ENCODE measurements around the gene ARHGAP42. TPM values are rescaled to one million over a fixed set of nuclear protein-coding genes. Genes with fewer than 3 reads are reported as not detected.

Gene ARHGAP42
- total and polyA plus RNA-seq, 12 donors, result 2.5 to 25.0 (median 11.5) TPM

DNA sequence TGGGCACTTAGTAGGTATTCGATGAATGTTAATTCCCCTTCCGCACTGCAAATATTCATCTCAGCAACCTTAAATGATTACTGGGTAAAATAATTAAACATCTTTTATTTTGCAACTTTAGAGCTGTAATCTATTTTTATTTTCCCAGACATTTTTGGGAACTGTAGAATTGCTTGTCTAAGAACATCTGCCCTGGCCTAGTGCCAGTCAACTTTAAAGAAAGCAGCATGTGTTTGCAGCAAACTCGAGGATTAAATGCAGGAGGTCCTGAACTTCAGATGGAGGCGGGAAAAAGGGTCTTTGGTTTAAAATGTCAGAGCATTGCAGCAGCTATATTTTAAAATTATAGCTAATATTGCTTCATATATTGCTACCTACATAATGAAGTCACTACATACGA is 252.5 kb downstream of the ARHGAP42 start:
- Histone ChIP-seq H3K27me3 (no peaks in the 10 kb centered on the region), H3K4me1 (replicated peaks in 1 of 2) (peaks cover 0 to 4% of the 10 kb centered on the region in 2 donors), H3K9me3 (replicated peaks in 1 of 3) (no peaks in the 10 kb centered on the region), H3K36me3 (replicated peaks in 1 of 2) (no peaks in the 10 kb centered on the region), H3K4me3 (no peak overlapping the region), H3K27ac (no peak overlapping the region)
- WGBS, 4 donors, result 50 to 76% (median 63%) methylated on average over 5 of the region's 5 CpGs
- intact Hi-C loops (cut with DNase I), result loop anchor here in 1 of 2 donors (10.0 kb wide), 1 partner anchor 365 kb away; no protein-coding TSS in a partner anchor
- no peak for DNase-seq
- no peak for TF ChIP-seq POLR2A (IDR thresholded peaks at IDR 0.05)
- TF ChIP-seq, protein P1, sequence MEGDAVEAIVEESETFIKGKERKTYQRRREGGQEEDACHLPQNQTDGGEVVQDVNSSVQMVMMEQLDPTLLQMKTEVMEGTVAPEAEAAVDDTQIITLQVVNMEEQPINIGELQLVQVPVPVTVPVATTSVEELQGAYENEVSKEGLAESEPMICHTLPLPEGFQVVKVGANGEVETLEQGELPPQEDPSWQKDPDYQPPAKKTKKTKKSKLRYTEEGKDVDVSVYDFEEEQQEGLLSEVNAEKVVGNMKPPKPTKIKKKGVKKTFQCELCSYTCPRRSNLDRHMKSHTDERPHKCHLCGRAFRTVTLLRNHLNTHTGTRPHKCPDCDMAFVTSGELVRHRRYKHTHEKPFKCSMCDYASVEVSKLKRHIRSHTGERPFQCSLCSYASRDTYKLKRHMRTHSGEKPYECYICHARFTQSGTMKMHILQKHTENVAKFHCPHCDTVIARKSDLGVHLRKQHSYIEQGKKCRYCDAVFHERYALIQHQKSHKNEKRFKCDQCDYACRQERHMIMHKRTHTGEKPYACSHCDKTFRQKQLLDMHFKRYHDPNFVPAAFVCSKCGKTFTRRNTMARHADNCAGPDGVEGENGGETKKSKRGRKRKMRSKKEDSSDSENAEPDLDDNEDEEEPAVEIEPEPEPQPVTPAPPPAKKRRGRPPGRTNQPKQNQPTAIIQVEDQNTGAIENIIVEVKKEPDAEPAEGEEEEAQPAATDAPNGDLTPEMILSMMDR (IDR thresholded peaks at IDR 0.05), result no peak

DNA sequence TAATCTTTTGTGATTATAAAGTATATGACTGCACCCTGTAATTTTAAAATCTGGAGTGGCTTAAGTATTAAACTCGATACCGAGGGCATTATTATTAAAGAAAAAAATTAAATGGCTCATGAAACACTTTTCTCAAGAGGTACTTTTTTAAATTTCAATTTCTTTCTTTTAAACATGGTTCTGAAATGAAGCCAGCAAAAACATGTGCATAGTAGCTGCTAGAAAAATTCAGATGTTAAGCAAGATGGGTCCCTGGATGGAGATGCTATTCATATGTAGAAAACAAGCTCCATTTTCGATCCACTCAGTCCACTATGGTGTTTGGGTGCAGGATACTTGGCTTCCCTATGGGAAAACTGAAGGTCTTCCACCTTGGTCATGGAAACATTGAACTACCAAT is 253.0 kb downstream of the ARHGAP42 start:
- Histone ChIP-seq H3K27me3 (no peaks in the 10 kb centered on the region), H3K27ac (no peak overlapping the region), H3K4me3 (no peak overlapping the region), H3K4me1 (replicated peaks in 1 of 2) (peaks cover 0 to 4% of the 10 kb centered on the region in 2 donors), H3K36me3 (replicated peaks in 1 of 2) (no peaks in the 10 kb centered on the region), H3K9me3 (replicated peaks in 1 of 3) (no peaks in the 10 kb centered on the region)
- no peak for TF ChIP-seq POLR2A (IDR thresholded peaks at IDR 0.05)
- TF ChIP-seq, protein P1 (IDR thresholded peaks at IDR 0.05), result no peak
- DNase-seq, result no peak
- WGBS, 4 donors, result 92 to 98% (median 95%) methylated on average over 3 of the region's 3 CpGs
- intact Hi-C loops (cut with DNase I), result no loop called here

DNA sequence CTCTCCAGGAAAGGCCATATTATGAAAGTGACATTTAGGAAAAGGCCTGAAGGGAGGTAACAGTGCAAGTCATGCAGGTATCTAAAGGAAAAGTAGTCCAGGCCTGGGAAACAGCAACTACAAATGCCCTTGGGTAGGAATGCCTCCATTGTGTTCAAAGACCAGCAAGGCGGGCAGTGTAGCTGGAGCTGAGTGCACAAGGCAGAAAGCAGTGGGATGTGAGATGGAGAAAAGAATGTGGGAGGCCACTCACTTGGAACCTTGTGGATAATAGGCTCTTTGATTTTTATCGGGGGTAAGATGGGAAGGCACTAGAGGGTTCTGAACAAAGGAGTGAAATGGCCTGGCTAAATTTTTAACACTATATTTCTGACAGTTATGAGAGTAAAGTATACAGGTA is 253.9 kb downstream of the ARHGAP42 start:
- H3K4me3 ChIP-seq, result no peak overlapping the region
- DNase-seq, result no peak
- WGBS, 4 donors, result 74 to 93% (median 82%) methylated on average over 2 of the region's 2 CpGs
- TF ChIP-seq POLR2A (IDR thresholded peaks at IDR 0.05), result no peak
- TF ChIP-seq, protein P1 (IDR thresholded peaks at IDR 0.05), result no peak
- H3K36me3 ChIP-seq (replicated peaks in 1 of 2), result no peaks in the 10 kb centered on the region
- no peaks in the 10 kb centered on the region for H3K27me3 ChIP-seq
- H3K9me3 ChIP-seq (replicated peaks in 1 of 3), result no peaks in the 10 kb centered on the region
- intact Hi-C loops (cut with DNase I), result no loop called here
- H3K4me1 ChIP-seq (replicated peaks in 1 of 2), result peaks cover 0 to 4% of the 10 kb centered on the region in 2 donors
- H3K27ac ChIP-seq, result no peak overlapping the region

DNA sequence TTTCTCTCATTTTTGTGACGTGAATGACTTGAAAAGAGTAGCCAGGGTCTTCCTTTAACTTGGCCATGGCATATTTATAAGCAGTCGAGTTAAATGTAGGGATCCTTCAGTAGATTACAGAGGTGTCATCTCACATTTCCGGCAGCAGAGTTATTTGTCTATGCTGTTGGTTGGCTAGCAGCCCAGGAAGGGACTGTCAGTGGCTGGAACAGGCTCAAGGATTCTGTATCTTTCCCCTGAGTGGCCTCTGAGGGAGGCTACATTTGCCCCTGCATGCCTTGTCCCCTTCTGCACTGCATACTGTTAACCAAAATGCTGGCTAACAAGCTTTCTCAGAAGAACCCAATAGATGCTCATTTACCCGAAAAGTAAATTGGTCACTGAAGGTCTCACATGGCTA is 254.9 kb downstream of the ARHGAP42 start:
- WGBS, 4 donors, result 18 to 31% (median 23%) methylated on average over 4 of the region's 4 CpGs
- TF ChIP-seq, protein P1 (IDR thresholded peaks at IDR 0.05), result no peak
- TF ChIP-seq POLR2A (IDR thresholded peaks at IDR 0.05), result no peak
- Histone ChIP-seq H3K9me3 (replicated peaks in 1 of 3) (no peaks in the 10 kb centered on the region), H3K27ac (no peak overlapping the region), H3K36me3 (replicated peaks in 1 of 2) (no peaks in the 10 kb centered on the region), H3K4me3 (no peak overlapping the region), H3K4me1 (replicated peaks in 1 of 2) (peaks cover 0 to 4% of the 10 kb centered on the region in 2 donors), H3K27me3 (no peaks in the 10 kb centered on the region)
- peak; percentile 63 to 90 (median 76) for DNase-seq
- intact Hi-C loops (cut with DNase I), result no loop called here

All from adrenal gland (tissue), 12 donors.